Stimulated activated CD8-positive, alpha-beta memory T cell treated with anti-CD3 and anti-CD28 coated beads, Interleukin-12 subunit alpha, Interleukin-12 subunit beta, amount 100 ng/mL, for 1 hour (primary cell): ENCODE measurements around the gene DGUOK.
"Not testable (repeated sequence)": the region's sequence is repeated elsewhere in the genome, so short reads cannot be mapped to it uniquely, and the experiment has no call there.

Source experiments
- DNase-seq: peaks from one replicate; pipeline ENCODE4 v3.0.0-alpha.2; 2020; ENCODE audit warnings: low read depth

DGUOK gene

GRCh38 chr2:73920577-73921545 is 5.8 kb upstream of the DGUOK start:
- DNase-seq = no peak

- DNase-seq = no peak
Measured at GRCh38 chr2:73921581-73921980, 5.1 kb upstream of the DGUOK start.

- no peak for DNase-seq
Measured at GRCh38 chr2:73922681-73923080, 4.0 kb upstream of the DGUOK start.

- no peak for DNase-seq
Measured at GRCh38 chr2:73925033-73925704, 1.5 kb upstream of the DGUOK start.

- no peak for DNase-seq
Measured at GRCh38 chr2:73925853-73926492, 707 bp upstream of the DGUOK start.

GRCh38 chr2:73927344-73927743 is 664 bp downstream of the DGUOK start:
- DNase-seq = no peak

GRCh38 chr2:73928963-73929347 is 2.3 kb downstream of the DGUOK start:
- no peak for DNase-seq

- no peak for DNase-seq
Measured at GRCh38 chr2:73930386-73930785, 3.7 kb downstream of the DGUOK start.

- DNase-seq = peak; percentile 25
Measured at GRCh38 chr2:73931531-73932500, 5.1 kb downstream of the DGUOK start.

- DNase-seq = no peak
Measured at GRCh38 chr2:73933194-73933593, 6.5 kb downstream of the DGUOK start.

- no peak for DNase-seq
Measured at GRCh38 chr2:73935641-73936040, 9.0 kb downstream of the DGUOK start.

- no peak for DNase-seq
Measured at GRCh38 chr2:73937103-73937885, 10.6 kb downstream of the DGUOK start.

GRCh38 chr2:73937899-73938298 is 11.2 kb downstream of the DGUOK start:
- DNase-seq = no peak

- no peak for DNase-seq
Measured at GRCh38 chr2:73938718-73939352, 12.2 kb downstream of the DGUOK start.

- no peak for DNase-seq
Measured at GRCh38 chr2:73939419-73939818, 12.7 kb downstream of the DGUOK start.

- not testable (repeated sequence) for DNase-seq
Measured at GRCh38 chr2:73940066-73940465, 13.4 kb downstream of the DGUOK start.

- DNase-seq = no peak
Measured at GRCh38 chr2:73942664-73943063, 16.0 kb downstream of the DGUOK start.

GRCh38 chr2:73944714-73945113 is 18.0 kb downstream of the DGUOK start:
- DNase-seq = no peak

GRCh38 chr2:73946215-73946614 is 19.5 kb downstream of the DGUOK start:
- DNase-seq = no peak

- DNase-seq = no peak
Measured at GRCh38 chr2:73946666-73947065, 20.0 kb downstream of the DGUOK start.
